Activated naive CD8-positive, alpha-beta T cell (primary cell): ENCODE data around the gene CACNA1D.

Experiments
- H3K27ac Mint-ChIP-seq: one replicate; pipeline ENCODE4 v1.8.0; 2021; ENCODE audit warnings: mixed read lengths
- H3K27me3 Mint-ChIP-seq: one replicate; pipeline ENCODE4 v1.8.0; 2021; ENCODE audit warnings: mixed read lengths
- H3K36me3 Mint-ChIP-seq: one replicate; pipeline ENCODE4 v1.8.0; 2021; ENCODE audit warnings: mixed read lengths
- H3K4me1 Mint-ChIP-seq: one replicate; pipeline ENCODE4 v1.8.0; 2021; ENCODE audit warnings: low read depth, mixed read lengths
- H3K4me3 Mint-ChIP-seq: one replicate; pipeline ENCODE4 v1.8.0; 2021; ENCODE audit warnings: mild to moderate bottlenecking, mixed read lengths
- H3K9me3 Mint-ChIP-seq: one replicate; pipeline ENCODE4 v1.8.0; 2021; ENCODE audit warnings: low read depth, mixed read lengths

Gene CACNA1D

DNA sequence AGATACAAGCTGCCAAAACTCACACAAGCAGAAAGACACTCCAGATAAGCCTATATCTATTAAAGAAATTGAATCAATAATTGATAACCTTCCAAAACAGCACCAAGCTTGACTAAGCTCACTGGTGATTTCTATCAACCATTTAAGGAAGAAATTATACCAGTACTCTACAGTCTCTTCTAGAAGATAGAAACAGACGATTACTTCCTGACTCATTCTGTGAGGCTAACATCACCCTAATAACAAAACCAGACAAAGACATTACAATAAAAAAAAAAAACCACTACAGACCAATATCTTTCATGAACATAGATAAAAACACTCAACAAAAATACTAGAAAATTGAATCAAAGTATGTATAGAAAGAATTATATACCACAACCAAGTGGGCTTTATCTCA, 331.6 kb downstream of the CACNA1D start:
- Mint-ChIP-seq H3K9me3 (no peaks in the 10 kb centered on the region), H3K36me3 (no peaks in the 10 kb centered on the region), H3K4me1 (no peaks in the 10 kb centered on the region), H3K4me3 (no peak overlapping the region), H3K27me3 (no peaks in the 10 kb centered on the region), H3K27ac (no peak overlapping the region)

DNA sequence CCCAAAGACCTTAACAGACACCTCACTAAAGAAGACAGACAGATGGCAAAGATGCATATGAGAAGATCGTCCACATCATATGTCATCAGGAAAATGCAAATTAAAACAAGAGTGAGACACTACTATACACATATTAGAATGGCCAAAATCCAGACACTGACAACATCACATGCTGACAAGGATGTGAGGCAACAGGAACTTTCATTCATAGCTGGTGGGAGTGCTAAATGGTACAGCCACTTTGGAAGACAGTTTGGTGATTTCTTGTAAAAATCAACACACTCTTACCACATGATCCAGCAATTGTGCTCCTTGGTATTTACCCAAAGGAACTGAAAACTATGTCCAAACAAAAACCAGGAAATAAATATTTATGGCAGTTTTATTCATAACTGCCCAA, 334.2 kb downstream of the CACNA1D start:
- Mint-ChIP-seq H3K27ac (no peak overlapping the region), H3K27me3 (no peaks in the 10 kb centered on the region), H3K9me3 (no peaks in the 10 kb centered on the region), H3K4me1 (no peaks in the 10 kb centered on the region), H3K36me3 (no peaks in the 10 kb centered on the region), H3K4me3 (no peak overlapping the region)

DNA sequence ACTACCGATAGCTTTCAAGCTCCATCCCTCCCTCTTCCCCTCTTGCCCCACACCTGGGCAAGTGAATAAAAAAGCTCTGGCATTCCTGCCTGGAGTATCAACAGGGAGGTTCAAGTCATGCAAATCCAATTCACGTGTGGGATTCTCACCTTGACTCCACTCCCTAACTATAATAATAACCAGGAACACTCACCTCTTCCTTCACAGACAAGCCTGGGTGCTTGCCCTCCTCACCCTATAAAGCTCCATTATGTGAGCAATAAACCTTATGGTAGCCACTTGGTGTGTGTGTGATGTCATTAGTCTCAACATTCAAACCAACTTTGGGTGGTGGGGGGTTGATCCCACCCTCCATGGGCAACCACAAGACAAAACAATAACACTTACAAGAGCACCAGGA, 335.2 kb downstream of the CACNA1D start:
- Mint-ChIP-seq H3K27me3 (no peaks in the 10 kb centered on the region), H3K27ac (no peak overlapping the region), H3K4me3 (no peak overlapping the region), H3K4me1 (no peaks in the 10 kb centered on the region), H3K9me3 (no peaks in the 10 kb centered on the region), H3K36me3 (no peaks in the 10 kb centered on the region)

DNA sequence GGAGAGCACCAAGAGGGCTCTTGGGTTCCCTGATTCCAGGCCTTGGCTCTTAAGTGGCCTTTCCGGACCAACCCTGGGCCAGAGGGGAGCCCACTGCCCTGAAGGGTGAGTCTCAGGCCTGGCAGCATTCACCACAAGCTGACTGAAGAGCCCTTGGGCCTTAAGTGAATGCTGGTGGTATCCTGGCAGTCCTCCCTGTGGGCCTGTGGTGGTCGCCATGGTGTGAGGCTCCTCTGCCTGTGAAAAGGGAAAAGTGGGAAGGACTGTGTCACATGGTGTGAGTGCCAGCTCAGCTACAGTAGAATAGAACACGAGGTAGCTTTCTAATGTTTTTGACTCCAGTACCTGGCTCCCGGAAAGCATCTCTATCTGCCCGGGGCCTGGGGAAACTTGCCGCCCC, 336.5 kb downstream of the CACNA1D start:
- H3K9me3 Mint-ChIP-seq = no peaks in the 10 kb centered on the region
- no peaks in the 10 kb centered on the region for H3K4me1 Mint-ChIP-seq
- no peaks in the 10 kb centered on the region for H3K36me3 Mint-ChIP-seq
- no peaks in the 10 kb centered on the region for H3K27me3 Mint-ChIP-seq
- H3K4me3 Mint-ChIP-seq = no peak overlapping the region
- no peak overlapping the region for H3K27ac Mint-ChIP-seq

DNA sequence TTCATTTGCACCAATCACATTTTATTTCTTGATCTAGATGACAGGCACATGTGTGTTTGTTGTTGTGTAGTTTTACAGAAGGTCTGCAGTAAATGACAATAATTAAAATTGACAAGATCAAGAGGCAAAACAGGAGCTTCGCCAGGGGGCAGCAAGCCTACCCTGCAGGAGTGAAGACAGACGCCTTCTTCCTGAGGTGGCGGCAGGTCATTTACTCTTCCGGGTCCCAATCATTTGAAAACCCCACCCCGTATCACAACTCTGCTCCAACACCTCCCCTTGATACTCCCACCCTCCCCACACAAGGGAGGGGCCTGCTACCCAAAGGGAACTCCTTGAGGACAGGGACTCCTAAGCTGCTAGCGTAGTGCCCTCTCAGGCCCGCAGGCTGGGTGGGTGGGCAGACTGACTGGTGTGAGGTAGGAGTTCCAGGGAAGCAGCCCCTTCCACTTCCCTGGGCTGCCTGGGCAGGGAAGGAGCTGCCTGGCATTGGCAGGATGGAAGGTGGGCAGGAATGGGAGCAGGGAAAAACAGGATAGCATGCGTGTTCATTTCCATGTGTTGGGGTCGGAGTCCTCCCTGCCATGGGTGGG, 338.7 kb downstream of the CACNA1D start:
- Mint-ChIP-seq H3K4me1 (no peaks in the 10 kb centered on the region), H3K4me3 (no peak overlapping the region), H3K27ac (no peak overlapping the region), H3K36me3 (no peaks in the 10 kb centered on the region), H3K9me3 (no peaks in the 10 kb centered on the region), H3K27me3 (no peaks in the 10 kb centered on the region)

DNA sequence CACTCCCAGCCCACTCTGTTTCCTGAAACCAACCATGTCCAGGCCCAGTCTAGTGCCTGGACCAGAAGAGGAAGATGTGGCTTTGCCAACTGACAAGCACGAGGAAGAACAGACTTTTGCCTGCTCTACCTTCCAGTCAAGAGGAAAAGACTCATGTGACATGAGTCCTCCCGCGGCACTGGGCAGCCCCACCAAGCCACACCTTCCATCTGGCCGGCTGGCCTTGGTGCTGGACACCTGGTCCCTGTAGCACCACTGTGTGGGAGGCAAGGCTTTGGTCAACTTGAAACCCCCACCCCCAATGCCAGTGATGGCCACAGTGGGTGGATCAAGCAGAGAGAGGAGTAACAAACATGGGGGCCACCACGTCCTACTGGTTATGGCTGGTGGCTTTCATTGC, 339.3 kb downstream of the CACNA1D start:
- H3K9me3 Mint-ChIP-seq = no peaks in the 10 kb centered on the region
- H3K36me3 Mint-ChIP-seq = no peaks in the 10 kb centered on the region
- H3K27ac Mint-ChIP-seq = no peak overlapping the region
- no peak overlapping the region for H3K4me3 Mint-ChIP-seq
- no peaks in the 10 kb centered on the region for H3K4me1 Mint-ChIP-seq
- H3K27me3 Mint-ChIP-seq = no peaks in the 10 kb centered on the region

DNA sequence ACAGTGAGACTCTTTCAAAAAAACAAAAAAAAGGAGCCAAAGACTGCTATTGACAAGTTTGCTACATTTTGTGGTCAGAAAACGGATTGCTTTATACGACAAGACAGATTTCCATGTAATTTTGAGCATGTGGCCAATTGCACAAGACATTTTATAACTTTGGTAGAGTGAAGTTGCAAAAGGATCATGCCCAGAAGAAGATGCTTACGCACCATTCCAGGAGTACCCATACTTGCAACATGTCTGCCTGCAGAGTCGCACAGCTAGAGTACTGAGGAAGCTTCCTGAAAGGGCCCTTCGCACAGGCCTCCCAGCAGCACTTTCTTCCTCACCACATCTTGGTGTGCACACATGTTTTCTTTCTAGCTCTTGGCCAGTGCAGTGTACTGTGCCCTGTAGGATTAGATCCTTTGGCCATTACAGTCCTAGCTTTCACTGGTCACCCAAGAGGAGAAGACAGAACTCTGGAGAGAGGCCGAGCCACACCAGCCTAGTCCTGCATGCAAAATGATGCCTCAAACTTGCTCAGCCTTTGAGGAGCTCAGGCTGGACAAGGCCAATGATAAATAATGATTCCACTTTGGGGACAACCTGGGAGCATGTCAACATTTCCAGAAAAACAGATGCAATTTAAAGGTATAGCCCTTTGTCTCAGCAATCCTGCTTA, 340.2 kb downstream of the CACNA1D start:
- H3K27ac Mint-ChIP-seq = no peak overlapping the region
- H3K36me3 Mint-ChIP-seq = no peaks in the 10 kb centered on the region
- H3K27me3 Mint-ChIP-seq = peaks cover 1% of the 10 kb centered on the region
- no peak overlapping the region for H3K4me3 Mint-ChIP-seq
- no peaks in the 10 kb centered on the region for H3K4me1 Mint-ChIP-seq
- H3K9me3 Mint-ChIP-seq = no peaks in the 10 kb centered on the region

DNA sequence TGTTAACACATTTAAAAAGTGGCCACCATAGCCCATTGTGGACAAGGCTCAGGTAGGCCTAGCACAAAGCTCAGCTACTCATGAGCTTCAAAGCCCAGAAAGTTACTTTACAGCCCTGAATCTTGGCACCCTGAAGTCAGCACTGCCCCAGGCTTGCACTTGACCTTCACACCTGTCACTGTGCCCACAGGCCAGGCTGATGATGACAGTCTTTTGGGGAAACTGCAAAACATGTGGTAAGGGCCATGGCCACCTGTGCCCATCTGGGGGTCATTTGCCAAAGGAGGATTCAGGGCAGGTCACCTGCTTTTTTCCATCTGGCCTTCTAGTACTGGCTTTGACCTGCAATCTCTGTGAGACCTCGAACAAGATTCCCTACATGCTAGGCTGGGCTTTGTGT, 340.8 kb downstream of the CACNA1D start:
- no peak overlapping the region for H3K27ac Mint-ChIP-seq
- no peaks in the 10 kb centered on the region for H3K9me3 Mint-ChIP-seq
- no peak overlapping the region for H3K4me3 Mint-ChIP-seq
- no peaks in the 10 kb centered on the region for H3K4me1 Mint-ChIP-seq
- H3K36me3 Mint-ChIP-seq = no peaks in the 10 kb centered on the region
- peaks cover 4% of the 10 kb centered on the region for H3K27me3 Mint-ChIP-seq

DNA sequence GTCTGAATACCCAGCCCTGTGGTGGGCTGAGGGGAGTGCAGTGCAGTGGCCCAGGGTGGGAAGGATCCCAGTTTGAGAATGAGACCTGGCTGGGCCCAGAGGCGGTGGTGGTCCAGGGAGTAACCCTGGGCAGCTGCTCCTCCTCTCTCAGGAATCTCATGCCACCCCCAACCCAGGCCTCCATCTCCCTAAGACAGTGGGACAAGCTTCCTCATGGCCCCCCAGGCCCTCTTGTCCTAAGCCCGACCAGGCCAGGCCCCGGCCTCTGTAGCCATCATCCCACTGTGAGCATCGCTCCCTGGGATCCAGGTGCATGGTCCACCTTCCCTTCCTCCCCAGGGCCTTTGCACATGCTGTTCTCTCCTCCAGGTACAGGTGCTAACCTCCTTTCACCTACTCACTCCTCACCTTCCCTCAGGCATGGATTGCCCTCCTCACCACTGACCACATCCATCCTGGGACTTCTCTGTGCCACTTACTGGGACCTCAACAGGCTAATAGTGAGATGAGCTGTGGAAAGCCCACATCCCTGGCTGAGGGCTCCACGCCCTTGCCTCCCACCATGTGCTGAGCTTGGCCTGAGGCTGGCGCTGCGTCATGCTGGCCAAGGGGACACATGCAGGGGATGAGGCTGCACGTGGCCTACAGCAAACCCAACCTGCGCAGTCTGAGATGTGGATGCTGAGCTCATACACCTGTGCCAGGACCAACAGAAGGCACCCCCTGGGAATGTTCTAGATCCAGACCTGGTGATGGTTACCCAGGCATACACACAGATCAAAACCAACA, 341.9 kb downstream of the CACNA1D start:
- Mint-ChIP-seq H3K27ac (no peak overlapping the region), H3K27me3 (peaks cover 4% of the 10 kb centered on the region), H3K36me3 (no peaks in the 10 kb centered on the region), H3K9me3 (no peaks in the 10 kb centered on the region), H3K4me1 (no peaks in the 10 kb centered on the region), H3K4me3 (no peak overlapping the region)

DNA sequence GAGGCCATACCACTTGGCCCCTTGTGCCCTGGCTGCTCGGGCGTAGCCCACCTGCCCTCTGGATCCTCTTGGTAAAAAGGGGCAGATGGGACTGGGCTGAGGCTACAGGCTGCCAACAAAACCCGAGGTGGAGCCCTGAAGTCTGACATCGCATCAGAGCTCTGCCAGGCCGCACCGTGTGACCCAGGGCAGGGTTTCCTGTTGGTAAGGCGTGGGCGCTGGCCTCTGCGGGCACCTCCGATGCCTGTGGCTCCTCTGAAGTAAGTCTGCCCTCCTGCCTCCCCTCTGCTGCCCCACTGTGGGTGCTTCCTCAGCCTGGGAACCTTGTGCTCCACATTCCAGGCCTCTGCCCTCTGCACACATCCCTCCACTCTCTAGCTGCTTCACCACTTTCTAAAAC, 342.9 kb downstream of the CACNA1D start:
- no peaks in the 10 kb centered on the region for H3K4me1 Mint-ChIP-seq
- H3K36me3 Mint-ChIP-seq = no peaks in the 10 kb centered on the region

DNA sequence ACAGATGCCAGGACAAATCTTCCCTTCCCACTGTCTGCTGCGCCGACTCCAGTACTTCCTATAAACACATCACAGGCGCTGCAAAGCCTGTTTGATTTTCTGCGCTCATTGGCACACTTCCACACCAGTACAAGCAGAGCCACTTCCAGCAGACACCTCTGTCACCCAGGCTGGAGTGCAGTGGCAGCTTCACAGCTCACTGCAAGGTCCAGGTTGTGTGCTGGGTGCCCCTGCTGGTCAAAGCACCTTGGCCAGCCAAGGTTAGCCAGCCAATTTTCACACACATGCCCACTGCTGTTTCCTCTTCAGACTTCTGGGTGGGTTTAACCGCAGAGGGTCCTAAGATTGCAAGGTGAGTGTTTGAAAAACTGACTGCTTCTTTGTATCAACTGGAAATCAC, 346.9 kb downstream of the CACNA1D start:
- Mint-ChIP-seq H3K4me1 (peaks cover 2% of the 10 kb centered on the region), H3K9me3 (no peaks in the 10 kb centered on the region), H3K27ac (no peak overlapping the region), H3K36me3 (no peaks in the 10 kb centered on the region), H3K27me3 (peaks cover 18% of the 10 kb centered on the region), H3K4me3 (no peak overlapping the region)

More for the DNA sequence above, 342.9 kb downstream of the CACNA1D start:
- Mint-ChIP-seq H3K27ac (no peak overlapping the region), H3K27me3 (peaks cover 4% of the 10 kb centered on the region), H3K9me3 (no peaks in the 10 kb centered on the region), H3K4me3 (no peak overlapping the region)

DNA sequence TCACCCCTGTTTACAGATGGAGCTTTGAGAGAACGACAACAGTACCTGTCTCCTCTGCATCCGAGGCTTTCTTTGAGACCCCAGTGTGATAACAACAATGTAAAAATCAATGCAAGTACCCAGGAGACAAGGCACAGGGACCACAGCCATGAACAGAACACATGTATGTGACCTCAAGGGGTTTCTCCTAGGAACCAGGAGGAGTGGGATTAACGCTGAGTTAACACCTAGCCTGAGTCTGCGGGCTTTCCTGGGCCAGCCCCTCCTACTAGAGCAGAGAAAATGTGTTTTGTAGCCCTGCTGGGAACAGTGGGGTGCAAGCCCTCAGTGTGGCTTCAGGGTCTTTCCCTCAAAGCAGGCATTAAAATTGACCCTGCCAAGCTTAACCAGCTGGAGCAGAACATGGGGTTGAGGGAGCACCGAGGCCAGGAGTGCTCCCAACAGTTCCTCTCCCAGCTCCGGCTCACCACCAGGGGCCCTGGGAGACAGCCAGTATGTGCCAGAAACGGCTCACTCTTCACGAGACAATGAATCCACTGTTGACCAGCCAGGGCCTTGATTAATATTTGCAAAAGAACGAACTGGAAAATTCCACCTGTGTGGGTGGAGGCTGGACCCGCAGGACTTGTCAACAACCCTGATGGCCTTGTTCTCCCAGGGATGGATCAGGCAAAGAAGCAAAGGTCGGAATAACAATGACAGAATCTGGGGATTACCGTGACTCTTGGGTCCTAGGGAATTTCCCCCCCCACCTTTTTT, 348.2 kb downstream of the CACNA1D start:
- peaks cover 25% of the 10 kb centered on the region for H3K27me3 Mint-ChIP-seq
- H3K27ac Mint-ChIP-seq = no peak overlapping the region
- no peaks in the 10 kb centered on the region for H3K9me3 Mint-ChIP-seq
- no peaks in the 10 kb centered on the region for H3K36me3 Mint-ChIP-seq
- peaks cover 6% of the 10 kb centered on the region for H3K4me1 Mint-ChIP-seq
- H3K4me3 Mint-ChIP-seq = no peak overlapping the region

DNA sequence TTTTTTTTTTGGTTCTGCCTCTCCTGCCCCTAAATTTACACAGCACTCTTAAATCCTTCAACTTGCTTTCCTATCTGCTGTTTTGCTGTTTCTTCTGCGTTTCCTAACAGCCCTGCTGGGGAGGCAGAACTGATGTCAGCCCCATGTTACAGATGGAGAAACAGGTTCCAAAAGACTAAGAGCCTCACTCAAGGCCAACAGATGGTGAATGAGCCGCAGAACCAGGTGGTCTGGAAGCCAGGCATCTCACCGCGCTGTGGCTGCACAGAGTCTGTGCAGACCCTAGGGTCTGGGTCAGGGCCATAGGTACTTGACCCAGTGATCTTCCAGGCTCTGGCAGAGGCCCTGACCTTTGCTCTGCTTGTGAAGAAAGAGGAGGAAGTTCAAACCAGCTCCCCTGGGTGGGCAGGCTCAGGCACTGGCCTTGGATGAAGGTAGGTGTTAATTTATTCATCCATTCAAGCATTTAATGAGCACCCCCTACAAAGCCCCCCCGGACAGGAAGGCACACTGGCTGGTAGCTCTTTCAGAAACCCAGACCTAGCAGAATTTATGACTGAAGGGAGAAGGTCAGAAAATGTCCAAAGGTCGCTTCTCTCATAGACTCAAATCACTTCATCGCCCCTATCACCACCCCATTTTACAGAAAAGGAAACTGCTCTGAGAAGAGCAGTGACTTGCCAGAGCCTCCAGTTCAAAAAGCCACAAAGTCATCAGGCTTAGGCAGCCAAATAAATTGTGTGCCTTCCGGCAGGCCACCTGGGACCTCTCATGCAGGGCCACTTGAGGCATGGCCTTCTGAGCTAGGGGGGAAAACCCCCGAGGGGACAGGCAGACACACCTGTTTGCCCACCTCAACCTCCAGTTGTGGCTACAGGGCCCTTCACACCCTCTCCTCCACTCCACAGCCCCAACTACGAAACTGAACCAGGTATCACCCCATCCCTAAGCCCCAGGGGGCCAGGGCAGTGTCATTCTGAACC, 349.1 kb downstream of the CACNA1D start:
- no peak overlapping the region for H3K27ac Mint-ChIP-seq
- peaks cover 29% of the 10 kb centered on the region for H3K27me3 Mint-ChIP-seq
- no peaks in the 10 kb centered on the region for H3K36me3 Mint-ChIP-seq
- no peaks in the 10 kb centered on the region for H3K9me3 Mint-ChIP-seq
- H3K4me1 Mint-ChIP-seq = peaks cover 6% of the 10 kb centered on the region
- peak overlapping the region; percentile 1 for H3K4me3 Mint-ChIP-seq
